ENCODE measurements around the gene APLP1.

APLP1 gene

GRCh38 chr19:35921012-35921411 lies 52.6 kb downstream of the APLP1 start:
- TF ChIP-seq CTCF (conservative IDR thresholded peaks at IDR 0.05; ENCODE audit: control insufficient read depth, insufficient read depth, low read depth, low read length): no peak
- H3K4me3 ChIP-seq (ENCODE audit: control insufficient read depth, low read depth, low read length): no peak overlapping the region
- DNase-seq (ENCODE audit: low read depth): no peak

- no peak for TF ChIP-seq CTCF (conservative IDR thresholded peaks at IDR 0.05; ENCODE audit: control insufficient read depth, insufficient read depth, low read depth, low read length)
- no peak for DNase-seq (ENCODE audit: low read depth)
- no peak overlapping the region for H3K4me3 ChIP-seq (ENCODE audit: control insufficient read depth, low read depth, low read length)
These were observed 57.1 kb downstream of the APLP1 start for GRCh38 chr19:35925501-35925900.

GRCh38 chr19:35928507-35928906 lies 60.1 kb downstream of the APLP1 start:
- H3K4me3 ChIP-seq (ENCODE audit: control insufficient read depth, low read depth, low read length): no peak overlapping the region
- no peak for DNase-seq (ENCODE audit: low read depth)
- no peak for TF ChIP-seq CTCF (conservative IDR thresholded peaks at IDR 0.05; ENCODE audit: control insufficient read depth, insufficient read depth, low read depth, low read length)

All from fibroblast of mammary gland (primary cell).